HG03045 (cell line): ENCODE data around the gene EP300.
"Not testable (repeated sequence)": the region's sequence is repeated elsewhere in the genome, so short reads cannot be mapped to it uniquely, and the experiment has no call there.

ENCODE experiments used
- ATAC-seq: cut with Tn5 transposase; IDR thresholded peaks from one replicate; pipeline ENCODE4 v1.9.1; 2021; ENCODE audit warnings: mild to moderate bottlenecking, moderate library complexity; ENCODE audit not compliant: unreplicated experiment

Gene EP300

DNA sequence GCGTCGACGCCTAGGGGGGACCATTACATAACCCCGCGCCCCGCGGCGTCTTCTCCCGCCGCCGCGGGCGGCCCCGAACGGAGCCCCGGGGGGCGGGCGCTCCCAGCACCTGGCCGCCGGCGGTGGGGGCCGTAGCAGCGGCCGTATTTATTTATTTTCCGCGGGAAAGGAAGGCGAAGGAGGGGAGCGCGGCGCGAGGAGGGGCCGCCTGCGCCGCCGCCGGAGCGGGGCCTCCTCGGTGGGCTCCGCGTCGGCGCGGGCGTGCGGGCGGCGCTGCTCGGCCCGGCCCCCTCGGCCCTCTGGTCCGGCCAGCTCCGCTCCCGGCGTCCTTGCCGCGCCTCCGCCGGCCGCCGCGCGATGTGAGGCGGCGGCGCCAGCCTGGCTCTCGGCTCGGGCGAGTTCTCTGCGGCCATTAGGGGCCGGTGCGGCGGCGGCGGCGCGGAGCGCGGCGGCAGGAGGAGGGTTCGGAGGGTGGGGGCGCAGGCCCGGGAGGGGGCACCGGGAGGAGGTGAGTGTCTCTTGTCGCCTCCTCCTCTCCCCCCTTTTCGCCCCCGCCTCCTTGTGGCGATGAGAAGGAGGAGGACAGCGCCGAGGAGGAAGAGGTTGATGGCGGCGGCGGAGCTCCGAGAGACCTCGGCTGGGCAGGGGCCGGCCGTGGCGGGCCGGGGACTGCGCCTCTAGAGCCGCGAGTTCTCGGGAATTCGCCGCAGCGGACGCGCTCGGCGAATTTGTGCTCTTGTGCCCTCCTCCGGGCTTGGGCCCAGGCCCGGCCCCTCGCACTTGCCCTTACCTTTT lies at the start of gene EP300:
TSS of gene EP300 (plus strand) at position 570 of the 795 bp plus-strand sequence. CDS start 413 bp downstream, outside the sequence.
- ATAC-seq: peak; percentile 38

DNA sequence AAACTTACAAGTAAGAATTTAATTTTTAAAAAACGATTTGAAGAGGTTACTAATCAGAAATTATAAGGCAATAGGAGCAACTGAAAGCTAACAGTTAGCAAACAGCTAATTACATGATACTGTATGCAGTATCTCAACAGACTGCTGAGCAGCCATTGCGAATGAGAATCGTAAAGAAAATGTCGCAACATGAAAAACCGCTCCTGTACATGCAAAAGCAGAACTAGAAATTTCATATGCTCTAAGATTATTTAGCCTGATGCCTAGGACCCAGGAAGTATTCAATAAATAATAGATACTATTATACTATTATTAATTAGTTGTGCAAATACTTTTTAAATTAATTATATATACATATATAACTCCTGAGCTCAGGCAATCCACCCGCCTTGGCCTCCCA lies 48.7 kb upstream of the EP300 start:
- ATAC-seq: no peak

DNA sequence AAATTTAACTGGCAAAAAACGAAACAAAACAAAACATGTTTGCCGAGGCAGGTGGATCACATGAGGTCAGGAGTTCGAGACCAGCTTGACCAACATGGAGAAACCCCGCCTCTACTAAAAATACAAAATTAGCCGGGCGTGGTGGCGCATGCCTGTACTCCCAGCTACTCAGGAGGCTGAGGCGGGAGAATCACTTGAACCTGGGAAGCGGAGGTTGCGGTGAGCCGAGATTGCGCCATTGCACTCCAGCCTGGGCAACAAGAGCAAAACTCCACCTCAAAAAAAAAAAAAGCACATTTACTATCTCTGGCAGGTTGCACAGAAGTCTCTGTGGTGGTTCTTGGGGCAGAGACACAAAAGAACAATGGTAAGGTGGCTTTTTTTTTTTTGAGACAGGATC lies 46.8 kb upstream of the EP300 start:
- not testable (repeated sequence) for ATAC-seq

DNA sequence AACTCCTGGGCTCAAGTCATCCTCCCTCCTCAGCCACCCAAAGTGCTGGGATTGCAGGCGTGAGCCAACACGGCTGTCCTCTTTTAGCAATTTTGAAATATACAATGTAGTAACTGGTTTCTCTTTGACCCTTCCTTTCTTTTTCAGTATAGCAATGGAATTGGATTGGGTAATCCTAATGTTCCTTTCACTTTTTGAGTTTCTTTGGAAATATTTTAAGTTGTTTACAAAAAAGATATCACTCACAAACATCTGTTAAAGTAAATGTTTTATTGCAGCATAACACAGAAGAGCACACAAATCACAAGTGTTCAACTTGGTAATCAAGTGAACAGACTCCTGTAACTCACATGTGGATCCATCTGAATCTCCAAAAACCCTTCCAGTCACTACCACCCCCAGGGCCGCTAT lies 44.6 kb upstream of the EP300 start:
- no peak for ATAC-seq

DNA sequence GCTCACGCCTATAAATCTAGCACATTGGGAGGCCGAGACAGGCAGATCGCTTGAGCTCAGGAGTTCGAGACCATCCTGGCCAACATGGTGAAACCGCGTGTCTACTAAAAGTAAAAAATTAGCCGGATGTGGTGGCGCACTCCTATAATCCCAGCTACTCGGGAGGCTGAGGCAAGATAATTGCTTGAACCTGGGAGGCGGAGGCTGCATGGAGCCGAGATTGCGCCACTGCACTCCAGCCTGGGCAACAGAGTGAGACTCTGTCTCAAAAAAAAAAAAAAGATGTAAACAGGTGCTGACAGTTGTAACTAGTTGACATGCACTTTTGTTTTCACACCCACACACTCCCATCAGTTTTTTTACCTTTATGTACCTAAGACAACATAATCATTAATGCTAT lies 44.0 kb upstream of the EP300 start:
- not testable (repeated sequence) for ATAC-seq

DNA sequence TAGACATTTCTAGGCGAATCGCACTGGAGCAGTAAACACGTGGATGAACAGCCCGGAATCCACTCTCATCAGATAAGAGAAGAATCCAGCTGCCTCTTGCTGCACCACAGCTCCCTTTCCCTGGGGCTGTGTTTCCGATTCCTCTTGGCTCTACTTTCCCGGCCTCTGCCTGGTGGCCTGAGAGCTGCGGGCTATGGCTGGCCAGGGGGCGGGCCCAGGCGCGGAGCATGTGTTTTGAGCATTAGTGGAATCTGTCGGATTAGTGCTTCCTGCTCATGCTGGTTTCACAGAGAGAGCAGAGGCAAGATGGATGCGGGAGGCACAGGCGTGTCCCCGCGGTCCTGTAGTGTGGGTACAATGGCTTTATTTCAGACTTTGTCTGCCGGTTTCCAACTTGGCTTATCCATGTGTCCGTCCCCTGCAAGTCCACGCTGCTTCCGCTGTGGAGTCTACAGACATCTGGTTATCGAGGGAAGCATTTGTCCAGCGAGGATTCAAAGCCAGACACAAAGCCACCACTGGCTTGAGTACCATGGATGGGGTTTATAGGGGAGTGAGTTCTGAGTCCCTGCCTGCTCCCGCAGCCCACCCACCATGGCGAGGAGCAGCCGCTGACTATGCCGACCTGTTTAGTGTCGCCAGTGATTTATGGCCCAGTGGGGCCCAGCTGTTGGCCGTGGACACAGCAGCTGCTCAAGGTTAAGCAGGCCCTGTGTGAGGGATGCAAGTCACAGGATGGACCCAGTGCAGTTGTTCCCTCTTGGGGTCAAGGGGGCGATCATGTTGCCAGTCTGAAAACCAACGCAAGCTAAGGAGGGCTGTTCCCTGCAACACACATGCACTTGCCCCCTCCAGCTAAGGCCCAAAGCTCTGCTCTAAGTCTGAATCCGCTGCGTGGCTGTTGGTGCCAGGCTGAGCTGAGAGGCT lies 43.3 kb upstream of the EP300 start:
- no peak for ATAC-seq

DNA sequence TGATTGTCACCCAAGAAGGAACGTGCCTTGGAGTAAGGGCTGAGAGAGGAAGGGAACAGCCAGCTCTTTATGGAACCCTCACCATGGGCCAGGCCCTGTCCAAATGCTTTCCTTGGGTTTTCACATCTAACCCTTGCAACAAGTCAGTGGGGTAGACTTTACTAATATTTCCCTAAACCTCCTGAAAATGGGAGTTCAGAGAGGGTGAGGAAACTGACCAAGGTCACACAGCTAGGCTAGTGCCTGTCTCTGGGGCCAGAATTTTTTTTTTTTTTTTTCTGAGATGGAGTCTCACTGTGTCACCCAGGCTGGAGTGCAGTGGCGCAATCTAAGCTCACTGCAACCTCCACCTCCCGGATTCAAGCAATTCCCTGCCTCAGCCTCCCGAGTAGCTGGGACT lies 42.6 kb upstream of the EP300 start:
- not testable (repeated sequence) for ATAC-seq

DNA sequence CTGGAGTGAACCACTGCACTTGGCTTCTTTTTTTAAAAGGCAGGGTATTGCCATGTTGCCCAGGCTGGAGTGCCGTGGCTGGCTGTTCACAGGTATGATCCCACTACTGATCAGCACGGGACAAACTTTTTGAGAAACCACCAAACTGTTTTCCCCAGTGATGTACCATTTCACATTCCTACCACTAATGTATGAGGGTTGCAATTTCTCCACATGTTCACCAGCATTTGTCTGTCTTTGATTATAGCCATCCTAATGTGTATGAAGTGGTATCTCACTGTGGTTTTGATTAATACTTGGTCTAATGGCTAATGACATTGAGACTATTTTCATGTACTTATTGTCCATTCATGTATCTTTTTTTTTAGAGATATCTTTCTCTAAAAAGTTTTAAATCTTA lies 41.5 kb upstream of the EP300 start:
- ATAC-seq: no peak

DNA sequence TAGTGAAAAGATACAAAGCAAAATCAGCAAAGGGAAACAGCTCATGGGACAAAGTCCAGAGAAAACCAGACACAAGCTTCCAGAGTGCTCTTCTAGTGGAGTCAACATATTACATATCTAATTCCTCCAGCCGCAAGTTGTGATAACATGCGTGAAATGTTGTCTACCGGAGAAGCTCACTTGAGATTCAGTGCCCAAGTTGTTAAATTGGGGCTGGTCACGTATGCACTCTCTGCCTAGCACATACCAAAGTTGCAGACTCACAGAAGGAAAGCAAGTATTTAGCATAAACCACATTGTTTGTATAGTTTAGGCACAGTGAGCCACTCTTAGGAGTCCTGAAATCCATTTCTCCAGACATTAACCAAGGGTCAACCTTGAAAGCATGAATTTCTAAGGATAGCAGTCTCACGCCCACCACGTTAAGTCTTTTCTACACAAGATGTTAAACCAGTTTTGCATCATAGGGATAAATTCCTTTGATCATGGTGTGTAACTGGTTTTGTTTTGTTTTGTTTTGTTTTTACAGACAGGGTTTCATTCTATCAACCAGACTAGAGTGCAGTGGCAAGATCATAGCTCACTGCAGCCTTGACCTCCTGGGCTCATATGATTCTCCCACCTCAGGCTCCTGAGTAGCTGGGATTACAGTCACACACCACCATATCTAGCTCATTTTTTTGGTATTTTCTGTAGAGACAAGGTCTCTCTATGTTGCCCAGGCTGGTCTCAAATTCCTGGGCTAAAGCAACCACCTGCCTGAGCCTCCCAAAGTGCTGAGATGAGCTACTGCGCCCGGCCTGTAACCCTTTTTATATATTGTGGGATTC lies 39.5 kb upstream of the EP300 start:
- ATAC-seq: no peak

DNA sequence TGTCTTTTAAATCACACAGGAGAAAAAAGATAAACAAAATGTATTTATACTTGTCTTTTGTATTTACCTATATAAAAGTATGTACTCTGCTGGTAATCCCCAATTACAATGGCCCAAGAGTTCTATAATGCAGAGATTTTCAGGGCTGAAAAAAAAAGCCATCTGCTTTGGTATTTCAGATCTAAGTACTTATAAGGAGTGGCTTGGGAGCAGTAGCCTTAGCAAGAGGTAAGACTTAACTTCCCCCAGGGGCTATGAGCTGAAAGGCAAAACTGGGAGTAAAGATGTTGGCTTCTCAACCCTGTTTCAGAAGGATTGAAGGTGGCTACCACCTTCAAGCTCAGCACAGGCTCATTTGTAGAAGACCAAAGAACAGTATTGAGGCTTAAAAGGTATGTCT lies 35.3 kb upstream of the EP300 start:
- ATAC-seq: no peak

DNA sequence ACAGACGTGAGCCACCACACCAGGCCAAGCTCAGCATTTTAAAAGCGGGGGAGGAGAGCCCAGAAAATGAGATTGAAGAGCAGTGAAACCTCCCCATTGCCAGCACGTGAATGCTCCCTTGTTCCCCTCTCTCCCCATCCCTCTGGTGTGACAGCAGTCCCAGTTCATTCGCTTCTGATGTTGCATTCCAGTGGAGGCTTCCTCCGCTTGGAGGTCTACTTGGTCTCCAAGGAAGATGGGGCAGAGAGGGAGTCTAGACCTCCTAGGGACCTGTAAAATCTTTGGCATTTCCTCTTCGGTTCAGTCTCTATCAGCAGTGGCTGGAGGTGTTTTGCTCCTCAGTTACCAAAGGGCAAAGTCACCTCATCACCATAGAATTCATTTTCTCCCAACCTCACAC lies 30.2 kb upstream of the EP300 start:
- ATAC-seq: no peak

DNA sequence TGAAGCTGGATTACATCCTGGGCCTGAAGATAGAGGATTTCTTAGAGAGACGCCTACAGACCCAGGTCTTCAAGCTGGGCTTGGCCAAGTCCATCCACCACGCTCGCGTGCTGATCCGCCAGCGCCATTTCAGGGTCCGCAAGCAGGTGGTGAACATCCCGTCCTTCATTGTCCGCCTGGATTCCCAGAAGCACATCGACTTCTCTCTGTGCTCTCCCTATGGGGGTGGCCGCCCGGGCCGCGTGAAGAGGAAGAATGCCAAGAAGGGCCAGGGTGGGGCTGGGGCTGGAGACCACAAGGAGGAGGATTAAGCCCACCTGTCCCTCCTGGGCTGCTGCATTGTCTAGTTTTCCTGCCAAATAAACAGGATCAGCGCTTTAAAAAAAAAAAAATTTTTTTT lies 28.1 kb upstream of the EP300 start:
- not testable (repeated sequence) for ATAC-seq

DNA sequence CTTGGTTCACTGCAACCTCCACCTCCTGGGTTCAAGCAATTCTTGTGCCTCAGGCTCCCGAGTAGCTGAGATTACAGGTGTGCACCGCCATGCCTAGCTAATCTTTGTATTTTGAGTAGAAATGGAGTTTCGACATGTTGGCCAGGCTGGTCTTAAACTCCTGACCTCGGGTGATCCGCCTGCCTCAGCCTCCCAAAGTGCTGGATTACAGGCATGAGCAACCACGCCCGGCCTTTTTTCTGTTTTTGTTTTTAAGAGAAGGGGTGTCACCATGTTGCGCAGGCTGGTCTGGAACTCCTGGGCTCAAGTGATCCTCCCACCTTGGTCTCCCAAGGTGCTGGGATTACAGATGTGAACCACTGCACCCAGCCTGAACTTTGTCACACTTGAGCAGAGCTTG lies 26.1 kb upstream of the EP300 start:
- ATAC-seq: not testable (repeated sequence)

DNA sequence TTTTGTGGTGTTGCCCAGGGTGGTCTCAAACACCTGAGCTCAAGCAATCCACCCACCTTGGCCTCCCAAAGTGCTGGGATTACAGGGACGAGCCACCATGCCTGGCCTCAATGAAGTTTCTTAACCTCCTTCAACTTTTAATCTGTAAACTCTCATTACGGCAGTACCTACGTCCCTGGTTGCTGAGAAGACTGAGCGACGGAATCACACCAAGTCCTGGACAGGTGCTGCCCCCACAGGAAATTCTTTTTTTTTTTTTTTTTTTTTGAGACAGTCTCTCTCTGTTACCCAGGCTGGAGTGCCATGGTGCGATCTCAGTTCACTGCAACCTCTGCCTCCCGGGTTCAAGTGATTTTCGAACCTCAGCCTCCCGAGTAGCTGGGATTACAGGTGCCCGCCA lies 24.4 kb upstream of the EP300 start:
- not testable (repeated sequence) for ATAC-seq

DNA sequence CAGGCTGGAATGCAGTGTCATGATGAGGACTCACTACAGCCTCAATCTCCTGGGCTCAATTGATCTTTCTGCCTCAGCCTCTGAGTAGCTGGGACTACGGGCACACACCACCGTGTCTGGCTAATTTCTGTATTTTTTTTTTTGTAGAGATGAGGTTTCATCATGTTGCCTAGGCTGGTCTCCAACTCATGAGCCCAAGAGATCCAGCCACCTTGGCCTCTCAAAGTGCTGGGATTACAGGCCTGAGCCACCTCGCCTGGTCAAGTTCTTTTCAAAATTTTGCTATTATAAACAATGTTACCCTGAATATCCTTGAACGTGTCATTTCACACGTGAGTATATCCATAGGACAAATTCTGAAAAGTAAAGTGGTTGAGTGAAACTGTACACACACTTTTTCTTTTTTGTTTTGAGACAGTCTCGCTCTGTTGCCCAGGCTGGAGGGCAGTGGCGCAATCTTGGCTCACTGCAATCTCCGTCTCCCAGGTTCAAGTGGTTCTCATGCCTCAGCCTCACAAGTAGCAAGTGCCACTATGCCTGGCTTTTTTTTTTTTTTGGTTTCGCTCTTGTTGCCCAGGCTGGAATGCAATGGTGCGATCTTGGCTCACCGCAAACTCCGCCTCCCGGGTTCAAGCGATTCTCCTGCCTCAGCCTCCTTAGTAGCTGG lies 21.6 kb upstream of the EP300 start:
- no peak for ATAC-seq

DNA sequence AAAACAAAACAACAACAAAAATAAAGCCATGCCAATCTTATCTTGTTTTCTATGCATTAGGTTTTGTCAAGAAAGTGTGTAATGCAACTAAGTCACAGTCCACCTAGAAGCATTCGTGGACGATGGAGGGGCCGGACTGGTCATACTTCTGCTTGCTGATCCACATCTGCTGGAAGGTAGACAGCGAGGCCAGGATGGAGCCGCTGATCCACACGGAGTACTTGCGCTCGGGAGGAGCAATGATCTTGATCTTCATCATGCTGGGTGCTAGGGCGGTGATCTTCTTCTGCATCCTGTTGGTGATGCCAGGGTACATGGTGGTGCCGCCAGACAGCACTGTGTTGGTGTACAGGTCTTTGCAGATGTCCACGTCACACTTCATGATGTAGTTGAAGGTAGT lies 18.3 kb upstream of the EP300 start:
- no peak for ATAC-seq

DNA sequence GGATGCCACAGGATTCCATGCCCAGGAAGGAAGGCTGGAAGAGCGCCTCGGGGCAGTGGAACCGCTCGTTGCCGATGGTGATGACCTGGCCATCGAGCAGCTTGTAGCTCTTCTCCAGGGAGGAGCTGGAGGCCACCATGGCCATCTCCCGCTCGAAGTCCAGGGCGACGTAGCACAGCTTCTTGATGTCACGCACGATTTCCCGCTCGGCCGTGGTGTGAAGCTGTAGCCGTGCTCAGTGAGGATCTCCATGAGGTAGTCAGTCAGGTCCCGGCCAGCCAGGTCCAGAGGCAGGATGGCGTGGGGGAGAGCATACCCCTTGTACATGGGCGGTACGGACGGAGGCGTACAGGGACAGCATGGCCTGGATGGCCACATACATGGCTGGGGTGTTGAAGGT lies 17.9 kb upstream of the EP300 start:
- ATAC-seq: no peak

DNA sequence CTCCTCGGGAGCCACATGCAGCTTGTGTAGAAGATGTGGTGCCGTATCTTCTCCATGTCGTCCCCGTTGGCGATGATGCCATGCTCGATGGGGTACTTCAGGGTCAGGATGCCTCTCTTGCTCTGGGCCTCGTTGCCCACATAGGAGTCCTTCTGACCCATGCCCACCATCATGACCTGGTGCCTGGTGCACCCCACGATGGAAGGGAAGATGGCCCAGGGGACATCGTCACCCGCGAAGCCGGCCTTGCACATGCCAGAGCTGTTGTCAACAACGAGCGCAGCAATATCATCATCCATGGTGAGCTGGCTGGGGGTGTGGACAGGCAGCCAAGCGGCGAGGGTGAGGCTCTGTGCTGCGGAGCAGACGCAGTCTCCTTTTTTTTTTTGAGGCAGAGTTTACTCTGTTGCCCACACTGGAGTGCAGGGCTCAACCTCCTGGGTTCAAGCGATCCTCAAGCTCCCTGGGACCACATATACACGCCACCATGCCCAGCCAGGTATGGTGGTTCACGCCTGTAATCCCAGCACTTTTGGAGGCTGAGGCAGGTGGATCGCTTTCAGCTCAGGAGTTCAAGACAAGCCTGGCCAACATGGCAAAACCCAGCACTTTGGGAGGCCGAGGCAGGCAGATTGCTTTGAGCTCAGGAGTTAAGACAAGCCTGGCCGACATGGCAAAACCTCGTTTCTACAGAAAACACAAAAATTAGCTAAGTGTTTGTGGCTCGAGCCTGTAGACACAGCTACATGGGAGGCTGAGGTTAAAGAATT lies 17.3 kb upstream of the EP300 start:
- no peak for ATAC-seq

DNA sequence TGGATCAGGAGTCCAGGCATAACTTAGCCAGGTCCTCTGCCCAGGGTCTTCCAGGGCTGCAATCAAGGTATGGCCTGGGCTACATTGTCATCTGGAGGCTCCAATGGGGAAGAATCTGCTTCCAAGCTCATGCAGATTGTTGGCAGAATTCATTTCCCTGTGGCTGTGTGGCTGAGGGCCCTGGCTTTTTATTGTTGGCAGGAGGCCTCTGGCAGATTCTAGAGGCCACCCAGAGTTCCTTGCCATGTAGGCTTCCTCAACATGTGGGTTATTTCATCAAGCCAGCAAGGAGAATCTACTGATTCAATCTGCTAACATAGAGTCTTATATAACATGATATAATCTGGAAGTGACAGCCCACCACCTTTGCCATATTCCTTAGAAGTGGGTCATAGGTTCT lies 16.4 kb upstream of the EP300 start:
- ATAC-seq: no peak

DNA sequence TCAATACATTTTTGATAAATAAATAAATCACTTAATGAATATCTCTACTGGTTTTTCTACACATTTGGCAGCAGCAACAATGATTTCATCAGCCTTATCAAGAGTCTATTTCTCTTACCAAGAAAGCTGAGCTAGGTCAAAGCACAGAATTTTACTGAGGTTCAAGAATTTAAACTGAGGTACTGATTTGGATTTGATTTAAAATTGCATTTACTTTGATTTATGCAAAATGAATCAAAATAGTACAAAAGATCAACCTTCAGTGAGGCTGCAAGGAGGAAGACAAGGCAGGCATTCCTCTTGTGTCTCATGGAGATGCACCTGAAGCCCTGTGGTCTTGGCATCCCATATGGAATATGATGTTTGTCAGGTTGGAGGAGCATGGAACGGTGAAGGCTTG lies 15.5 kb upstream of the EP300 start:
- ATAC-seq: no peak
